NCI-H82 treated with DMSO at 0.1 percent for 48 hours (cell line): ENCODE measurements around the gene RHD.
"Not testable (repeated sequence)": the region's sequence is repeated elsewhere in the genome, so short reads cannot be mapped to it uniquely, and the experiment has no call there.

Source experiments
- DNase-seq: peaks from one replicate; lab custom pipeline; 2025; ENCODE audit not compliant: unreplicated experiment; lab: John Stamatoyannopoulos, UW

RHD gene

GRCh38 chr1:25256578-25256965 is 15.7 kb upstream of the RHD start:
- DNase-seq: no peak

GRCh38 chr1:25257196-25257595 is 15.1 kb upstream of the RHD start:
- no peak for DNase-seq

- not testable (repeated sequence) for DNase-seq
Observed at GRCh38 chr1:25259813-25260212, 12.5 kb upstream of the RHD start.

- not testable (repeated sequence) for DNase-seq
Observed at GRCh38 chr1:25260336-25260735, 12.0 kb upstream of the RHD start.

- not testable (repeated sequence) for DNase-seq
Observed at GRCh38 chr1:25266554-25267287, 5.6 kb upstream of the RHD start.

GRCh38 chr1:25267288-25268142 is 4.8 kb upstream of the RHD start:
- DNase-seq: not testable (repeated sequence)

GRCh38 chr1:25268143-25268760 is 4.1 kb upstream of the RHD start:
- DNase-seq: not testable (repeated sequence)

- DNase-seq: not testable (repeated sequence)
Observed at GRCh38 chr1:25275648-25276047, 3.3 kb downstream of the RHD start.

DNA sequence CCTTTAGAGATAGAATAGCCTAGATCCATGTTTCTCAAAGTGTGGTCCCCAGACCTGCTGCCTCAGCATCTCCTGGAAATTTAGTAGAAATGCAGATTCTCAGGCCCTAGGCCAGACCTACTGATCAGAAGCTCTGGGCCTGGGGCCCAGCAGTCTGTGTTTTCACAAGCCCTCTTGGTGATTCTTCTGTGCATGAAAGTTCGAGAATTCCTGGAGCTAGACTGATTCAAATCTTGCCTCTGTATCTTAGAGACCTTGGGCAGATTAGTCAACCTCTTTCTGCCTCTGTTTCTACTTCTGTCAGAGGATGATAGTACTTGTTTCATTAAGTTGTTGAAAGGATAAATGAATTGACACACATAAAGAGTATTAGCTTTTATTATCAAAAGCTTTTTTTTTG is 5.0 kb downstream of the RHD start:
- not testable (repeated sequence) for DNase-seq

- DNase-seq: not testable (repeated sequence)
Observed at GRCh38 chr1:25278358-25278757, 6.0 kb downstream of the RHD start.

DNA sequence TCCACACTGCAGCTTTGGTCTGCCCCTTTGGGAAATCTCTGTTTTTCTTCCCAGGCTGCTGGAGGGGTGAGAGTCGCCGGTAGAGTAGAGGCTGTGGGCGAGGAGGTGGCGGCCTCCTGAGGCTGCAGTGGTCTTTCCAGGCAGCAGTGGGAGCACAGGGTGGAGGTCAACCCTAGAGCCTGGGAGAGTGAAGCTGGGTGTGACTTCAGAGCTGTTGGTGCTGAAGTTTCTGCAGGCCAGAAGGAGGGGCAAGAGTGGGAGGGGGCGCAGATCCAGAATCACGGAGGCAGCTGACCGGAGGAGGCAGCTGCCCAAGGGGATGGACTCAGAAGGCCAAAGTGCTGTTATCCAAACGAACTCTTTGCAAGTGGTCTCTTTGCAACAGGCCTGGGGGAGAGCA is 6.5 kb downstream of the RHD start:
- not testable (repeated sequence) for DNase-seq

DNA sequence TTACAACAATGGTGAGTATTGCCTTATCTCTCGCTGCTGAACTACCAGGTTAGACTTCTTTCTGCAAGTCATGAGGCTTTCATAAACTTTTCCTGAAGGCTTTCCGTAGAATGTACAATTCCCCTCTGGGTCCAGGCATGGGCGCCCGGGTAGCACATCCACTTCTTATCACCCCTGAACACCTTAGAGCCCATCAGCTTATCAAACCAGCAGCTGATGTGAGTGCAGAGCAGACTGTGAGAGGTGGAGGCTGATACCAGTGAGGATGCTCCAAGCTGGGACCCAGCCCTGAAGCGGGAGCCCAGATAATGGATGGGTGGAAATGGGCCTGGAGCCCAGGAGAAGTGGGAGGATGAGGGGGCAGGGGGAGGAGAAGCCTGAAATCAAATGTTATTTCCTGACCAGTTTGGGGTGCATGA is 7.4 kb downstream of the RHD start:
- DNase-seq: not testable (repeated sequence)

DNA sequence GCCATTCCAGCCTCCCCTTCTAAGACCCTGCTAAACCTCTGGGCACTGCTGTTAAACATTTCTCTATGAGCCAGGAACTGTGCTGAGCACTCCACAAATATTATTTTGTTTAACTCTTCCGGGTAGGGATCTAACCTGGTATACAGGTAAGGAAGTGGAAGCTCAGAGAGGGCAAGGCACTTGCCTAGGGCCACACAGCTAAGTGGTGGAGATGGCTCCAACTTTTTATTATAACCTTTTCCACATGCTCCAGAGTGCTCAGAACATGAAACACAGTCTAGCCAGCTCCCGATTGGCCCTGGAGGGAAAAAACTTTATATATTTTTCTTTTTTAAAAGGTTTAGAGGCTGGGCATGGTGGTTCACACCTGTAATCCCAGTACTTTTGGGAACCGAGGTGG is 13.6 kb downstream of the RHD start:
- not testable (repeated sequence) for DNase-seq

GRCh38 chr1:25287164-25287563 is 14.9 kb downstream of the RHD start:
- DNase-seq: not testable (repeated sequence)

- DNase-seq: not testable (repeated sequence)
Observed at GRCh38 chr1:25288573-25289101, 16.3 kb downstream of the RHD start.

- DNase-seq: not testable (repeated sequence)
Observed at GRCh38 chr1:25290043-25290442, 17.7 kb downstream of the RHD start.

DNA sequence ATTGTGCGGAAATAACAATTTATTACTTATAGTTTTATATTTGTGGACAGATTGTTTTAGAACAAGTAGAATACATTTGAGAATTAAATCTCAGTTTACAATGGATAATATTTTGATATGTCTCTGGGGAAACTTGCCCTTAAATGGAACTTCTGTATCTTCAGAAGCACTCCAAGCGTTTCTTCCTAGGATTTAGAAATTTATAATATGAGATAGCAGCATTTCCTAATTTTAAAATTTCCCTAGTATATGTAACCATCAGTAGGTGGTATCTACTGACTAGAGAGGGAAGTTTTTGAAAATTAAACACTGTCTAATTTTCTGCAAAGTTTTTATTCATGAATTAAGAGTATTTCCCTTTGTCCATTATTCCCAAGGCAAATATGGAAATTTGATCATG is 21.1 kb downstream of the RHD start:
- not testable (repeated sequence) for DNase-seq

GRCh38 chr1:25294889-25295826 is 22.8 kb downstream of the RHD start:
- not testable (repeated sequence) for DNase-seq

DNA sequence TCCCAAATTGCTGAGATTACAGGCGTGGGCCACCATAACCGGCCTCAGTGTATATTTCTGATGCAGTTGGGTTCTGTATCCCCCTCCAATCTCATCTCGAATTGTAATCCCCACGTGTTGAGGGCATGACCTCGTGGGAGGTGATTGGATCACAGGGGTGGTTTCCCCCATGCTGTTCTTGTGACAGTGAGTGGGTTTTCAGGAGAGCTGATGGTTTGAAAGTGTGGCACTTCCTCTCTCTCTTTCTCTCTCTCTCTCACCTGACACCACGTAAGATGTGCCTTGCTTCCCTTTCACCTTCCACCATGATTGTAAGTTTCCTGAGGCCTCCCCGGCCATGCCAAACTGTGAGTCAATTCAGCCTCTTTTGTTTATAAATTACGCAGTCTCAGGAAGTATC is 24.2 kb downstream of the RHD start:
- not testable (repeated sequence) for DNase-seq

- DNase-seq: not testable (repeated sequence)
Observed at GRCh38 chr1:25300729-25301128, 28.4 kb downstream of the RHD start.
